HEK293 (cell line): Measurements from ENCODE around the gene LPIN3.

Experiments
- CTCF ChIA-PET: fragments of 350-600 bp; formaldehyde crosslinking; extraction: SDS; loops from one replicate; lab custom pipeline; 2021; ENCODE audit warnings: antibody characterized with exemption; lab: Yijun Ruan, JAX
- POLR2A ChIA-PET: fragments of 300-600 bp; formaldehyde crosslinking; extraction: SDS; loops from one replicate; lab custom pipeline; 2020; ENCODE audit warnings: antibody characterized with exemption, inconsistent platforms; lab: Yijun Ruan, JAX
- H3K27ac ChIP-seq: fragments of 200-500 bp; sonication (Bioruptor generic); 2 replicates; pipeline ENCODE4 v1.5.1; 2014; ENCODE audit warnings: low read depth, low read length, control low read depth, inconsistent platforms; ENCODE audit errors: extremely low read depth
- H3K36me3 ChIP-seq, 2 experiments: fragments of 200-500 bp in 1 of 2; sonication (Bioruptor generic) in 1 of 2; 1 replicate in 1 of 2; 2 replicates in 1 of 2; pipeline ENCODE4 v1.5.1; 2014 to 2017; ENCODE audit warnings: inconsistent platforms in 2 of 2, low read length in 2 of 2; ENCODE audit not compliant: control insufficient read depth in 2 of 2, insufficient read depth in 1 of 2
- H3K4me1 ChIP-seq: fragments of 200-500 bp; sonication (Bioruptor generic); 2 replicates; pipeline ENCODE4 v1.5.1; 2014; ENCODE audit warnings: mild to moderate bottlenecking, low read length, inconsistent platforms; ENCODE audit not compliant: control insufficient read depth, insufficient read depth
- H3K4me3 ChIP-seq: 2 replicates; pipeline ENCODE4 v1.5.1; 2011; ENCODE audit warnings: low read depth, mild to moderate bottlenecking, control low read depth, low read length, moderate library complexity
- H3K9me3 ChIP-seq: fragments of 200-500 bp; sonication (Bioruptor generic); 2 replicates; pipeline ENCODE4 v1.5.1; 2014; ENCODE audit warnings: low read depth, low read length, inconsistent platforms; ENCODE audit not compliant: control insufficient read depth, insufficient read depth
- BCL11B ChIP-seq: fragments of 450-650 bp; formaldehyde crosslinking; IDR thresholded peaks from 2 replicates; pipeline ENCODE4 v1.5.1; 2016; ENCODE audit warnings: low read depth, missing biosample characterization, missing genetic modification characterization
- GFI1B ChIP-seq: fragments of 450-650 bp; formaldehyde crosslinking; IDR thresholded peaks from 2 replicates; pipeline ENCODE4 v1.5.1; 2016; ENCODE audit warnings: missing biosample characterization, missing genetic modification characterization
- GLIS2 ChIP-seq: fragments of 450-650 bp; formaldehyde crosslinking; IDR thresholded peaks from 2 replicates; pipeline ENCODE4 v1.5.1; 2016; ENCODE audit warnings: missing biosample characterization, missing genetic modification characterization
- KLF10 ChIP-seq: fragments of 450-650 bp; IDR thresholded peaks from 2 replicates; pipeline ENCODE4 v1.5.1; 2018; ENCODE audit warnings: missing biosample characterization, mild to moderate bottlenecking, missing genetic modification characterization
- MYNN ChIP-seq: fragments of 450-650 bp; formaldehyde crosslinking; IDR thresholded peaks from 2 replicates; pipeline ENCODE4 v1.5.1; 2016; ENCODE audit warnings: missing biosample characterization, missing genetic modification characterization, borderline replicate concordance
- SP7 ChIP-seq: fragments of 450-650 bp; formaldehyde crosslinking; IDR thresholded peaks from 2 replicates; pipeline ENCODE4 v1.5.1; 2016; ENCODE audit warnings: missing biosample characterization, missing genetic modification characterization
- WT1 ChIP-seq: fragments of 450-650 bp; formaldehyde crosslinking; IDR thresholded peaks from 2 replicates; pipeline ENCODE4 v1.5.1; 2016; ENCODE audit warnings: missing biosample characterization, missing genetic modification characterization
- YY1 ChIP-seq: fragments of 450-650 bp; formaldehyde crosslinking; IDR thresholded peaks from 2 replicates; pipeline ENCODE4 v1.5.1; 2018; ENCODE audit warnings: missing biosample characterization, missing genetic modification characterization
- ZBTB1 ChIP-seq: fragments of 450-650 bp; formaldehyde crosslinking; IDR thresholded peaks from 2 replicates; pipeline ENCODE4 v1.5.1; 2016; ENCODE audit warnings: missing biosample characterization, missing genetic modification characterization
- ZNF114 ChIP-seq: fragments of 450-650 bp; formaldehyde crosslinking; IDR thresholded peaks from 2 replicates; pipeline ENCODE4 v1.5.0; 2017; ENCODE audit warnings: missing biosample characterization, missing genetic modification characterization
- ZNF155 ChIP-seq: fragments of 450-650 bp; formaldehyde crosslinking; IDR thresholded peaks from 2 replicates; pipeline ENCODE4 v1.5.1; 2016; ENCODE audit warnings: missing biosample characterization, missing genetic modification characterization
- ZNF157 ChIP-seq: fragments of 450-650 bp; formaldehyde crosslinking; IDR thresholded peaks from 2 replicates; pipeline ENCODE4 v1.5.1; 2016; ENCODE audit warnings: missing biosample characterization, missing genetic modification characterization
- ZNF175 ChIP-seq: fragments of 450-650 bp; formaldehyde crosslinking; IDR thresholded peaks from 2 replicates; pipeline ENCODE4 v1.5.1; 2016; ENCODE audit warnings: missing biosample characterization, missing genetic modification characterization
- ZNF530 ChIP-seq: fragments of 450-650 bp; formaldehyde crosslinking; IDR thresholded peaks from 2 replicates; pipeline ENCODE4 v1.5.1; 2016; ENCODE audit warnings: low read depth, missing biosample characterization, missing genetic modification characterization
- ZNF621 ChIP-seq: fragments of 450-650 bp; formaldehyde crosslinking; IDR thresholded peaks from 2 replicates; pipeline ENCODE4 v1.5.1; 2017; ENCODE audit warnings: missing biosample characterization, missing genetic modification characterization
- ZNF658 ChIP-seq: fragments of 450-650 bp; formaldehyde crosslinking; IDR thresholded peaks from 2 replicates; pipeline ENCODE4; 2016; ENCODE audit warnings: missing biosample characterization, missing genetic modification characterization
- TF ChIP-seq, protein P1 (sequence below): fragments of 450-650 bp; formaldehyde crosslinking; IDR thresholded peaks from 2 replicates; pipeline ENCODE4 v1.5.1; 2016; ENCODE audit warnings: missing biosample characterization, missing genetic modification characterization
- TF ChIP-seq, protein P2 (sequence below): fragments of 450-650 bp; formaldehyde crosslinking; IDR thresholded peaks from 2 replicates; pipeline ENCODE4 v1.5.1; 2017; ENCODE audit warnings: missing biosample characterization, mild to moderate bottlenecking, missing genetic modification characterization, moderate library complexity
- TF ChIP-seq, protein P3 (sequence below): fragments of 450-650 bp; formaldehyde crosslinking; IDR thresholded peaks from 2 replicates; pipeline ENCODE4; 2016; ENCODE audit warnings: missing biosample characterization, missing genetic modification characterization
- TF ChIP-seq, protein P4 (sequence below): fragments of 450-650 bp; formaldehyde crosslinking; IDR thresholded peaks from 2 replicates; pipeline ENCODE4 v1.5.1; 2016; ENCODE audit warnings: missing biosample characterization, missing genetic modification characterization
- TF ChIP-seq, protein P5 (sequence below): fragments of 450-650 bp; formaldehyde crosslinking; IDR thresholded peaks from 2 replicates; pipeline ENCODE4 v1.5.1; 2016; ENCODE audit warnings: missing biosample characterization, missing genetic modification characterization, borderline replicate concordance

The LPIN3 gene

DNA sequence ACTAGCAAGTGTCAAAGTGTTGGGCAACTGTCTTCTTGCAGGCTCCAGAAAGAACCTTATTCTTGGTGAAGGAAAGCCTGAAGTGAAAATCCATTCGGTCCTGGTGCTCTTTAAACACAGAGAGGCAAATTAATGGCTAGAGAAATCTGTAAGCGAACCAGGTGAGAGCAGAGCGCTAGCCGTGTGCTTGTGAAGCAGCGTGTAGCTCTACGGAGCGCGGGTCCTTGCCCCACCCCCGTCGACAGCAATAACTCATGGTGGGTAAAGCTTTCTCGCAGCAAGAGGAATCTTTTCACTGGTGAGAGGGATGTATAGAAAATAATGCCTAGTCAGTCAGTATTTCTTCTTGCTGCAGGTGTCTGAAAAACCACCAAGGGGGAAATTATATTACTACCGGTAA lies 63.0 kb downstream of the LPIN3 start:
- CTCF ChIA-PET = interaction anchor here (0.6 kb wide), 1 partner anchor 539 kb away, joined by 3 read pairs; no protein-coding TSS in a partner anchor
- H3K36me3 ChIP-seq = peaks cover 0 to 54% of the 10 kb centered on the region in 2 experiments; a peak in 2 of 3 replicates
- H3K27ac ChIP-seq = no peak overlapping the region
- POLR2A ChIA-PET = no interaction called here
- no peaks in the 10 kb centered on the region for H3K9me3 ChIP-seq
- H3K4me3 ChIP-seq = no peak overlapping the region
- no peak for TF ChIP-seq ZNF530 (tag by site-specific recombination)
- no peak for TF ChIP-seq KLF10
- TF ChIP-seq ZNF157 = no peak
- no peak for TF ChIP-seq ZNF621 (tag by site-specific recombination)
- no peak for TF ChIP-seq ZBTB1 (tag by site-specific recombination)
- TF ChIP-seq BCL11B = no peak
- TF ChIP-seq, protein P1, sequence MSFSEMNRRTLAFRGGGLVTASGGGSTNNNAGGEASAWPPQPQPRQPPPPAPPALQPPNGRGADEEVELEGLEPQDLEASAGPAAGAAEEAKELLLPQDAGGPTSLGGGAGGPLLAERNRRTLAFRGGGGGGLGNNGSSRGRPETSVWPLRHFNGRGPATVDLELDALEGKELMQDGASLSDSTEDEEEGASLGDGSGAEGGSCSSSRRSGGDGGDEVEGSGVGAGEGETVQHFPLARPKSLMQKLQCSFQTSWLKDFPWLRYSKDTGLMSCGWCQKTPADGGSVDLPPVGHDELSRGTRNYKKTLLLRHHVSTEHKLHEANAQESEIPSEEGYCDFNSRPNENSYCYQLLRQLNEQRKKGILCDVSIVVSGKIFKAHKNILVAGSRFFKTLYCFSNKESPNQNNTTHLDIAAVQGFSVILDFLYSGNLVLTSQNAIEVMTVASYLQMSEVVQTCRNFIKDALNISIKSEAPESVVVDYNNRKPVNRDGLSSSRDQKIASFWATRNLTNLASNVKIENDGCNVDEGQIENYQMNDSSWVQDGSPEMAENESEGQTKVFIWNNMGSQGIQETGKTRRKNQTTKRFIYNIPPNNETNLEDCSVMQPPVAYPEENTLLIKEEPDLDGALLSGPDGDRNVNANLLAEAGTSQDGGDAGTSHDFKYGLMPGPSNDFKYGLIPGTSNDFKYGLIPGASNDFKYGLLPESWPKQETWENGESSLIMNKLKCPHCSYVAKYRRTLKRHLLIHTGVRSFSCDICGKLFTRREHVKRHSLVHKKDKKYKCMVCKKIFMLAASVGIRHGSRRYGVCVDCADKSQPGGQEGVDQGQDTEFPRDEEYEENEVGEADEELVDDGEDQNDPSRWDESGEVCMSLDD = no peak
- TF ChIP-seq, protein P2, sequence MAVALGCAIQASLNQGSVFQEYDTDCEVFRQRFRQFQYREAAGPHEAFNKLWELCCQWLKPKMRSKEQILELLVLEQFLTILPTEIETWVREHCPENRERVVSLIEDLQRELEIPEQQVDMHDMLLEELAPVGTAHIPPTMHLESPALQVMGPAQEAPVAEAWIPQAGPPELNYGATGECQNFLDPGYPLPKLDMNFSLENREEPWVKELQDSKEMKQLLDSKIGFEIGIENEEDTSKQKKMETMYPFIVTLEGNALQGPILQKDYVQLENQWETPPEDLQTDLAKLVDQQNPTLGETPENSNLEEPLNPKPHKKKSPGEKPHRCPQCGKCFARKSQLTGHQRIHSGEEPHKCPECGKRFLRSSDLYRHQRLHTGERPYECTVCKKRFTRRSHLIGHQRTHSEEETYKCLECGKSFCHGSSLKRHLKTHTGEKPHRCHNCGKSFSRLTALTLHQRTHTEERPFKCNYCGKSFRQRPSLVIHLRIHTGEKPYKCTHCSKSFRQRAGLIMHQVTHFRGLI = no peak
- no peak for TF ChIP-seq ZNF658 (tag by site-specific recombination)
- no peak for TF ChIP-seq GLIS2
- no peak for TF ChIP-seq GFI1B
- TF ChIP-seq, protein P3, sequence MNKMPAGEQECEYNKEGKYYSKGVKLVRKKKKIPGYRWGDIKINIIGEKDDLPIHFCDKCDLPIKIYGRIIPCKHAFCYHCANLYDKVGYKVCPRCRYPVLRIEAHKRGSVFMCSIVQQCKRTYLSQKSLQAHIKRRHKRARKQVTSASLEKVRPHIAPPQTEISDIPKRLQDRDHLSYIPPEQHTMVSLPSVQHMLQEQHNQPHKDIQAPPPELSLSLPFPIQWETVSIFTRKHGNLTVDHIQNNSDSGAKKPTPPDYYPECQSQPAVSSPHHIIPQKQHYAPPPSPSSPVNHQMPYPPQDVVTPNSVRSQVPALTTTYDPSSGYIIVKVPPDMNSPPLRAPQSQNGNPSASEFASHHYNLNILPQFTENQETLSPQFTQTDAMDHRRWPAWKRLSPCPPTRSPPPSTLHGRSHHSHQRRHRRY (tag by site-specific recombination) = no peak
- no peak for TF ChIP-seq ZNF175 (tag by site-specific recombination)
- H3K4me1 ChIP-seq = no peaks in the 10 kb centered on the region

DNA sequence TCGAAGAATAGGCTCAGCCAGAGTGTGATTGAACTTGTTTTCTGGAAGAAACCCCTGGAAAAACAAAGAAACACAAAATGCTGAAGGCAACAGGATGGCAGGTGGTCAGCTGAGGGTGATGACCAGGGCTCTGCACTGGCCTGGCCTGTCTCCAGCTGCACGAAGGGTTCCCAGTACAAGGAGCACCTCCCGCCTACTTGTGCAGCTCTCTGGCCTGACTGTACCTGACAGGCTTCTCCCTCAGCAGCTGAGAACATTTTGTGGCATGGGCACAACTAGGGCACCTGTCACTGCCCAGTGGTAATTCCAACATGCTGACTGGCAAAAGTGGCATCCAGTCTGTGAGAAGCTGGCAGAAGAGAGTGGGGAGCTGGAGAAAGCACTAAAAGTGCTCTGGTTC lies 64.8 kb downstream of the LPIN3 start:
- H3K4me3 ChIP-seq = no peak overlapping the region
- H3K36me3 ChIP-seq = peaks cover 0 to 72% of the 10 kb centered on the region in 2 experiments; a peak in 2 of 3 replicates
- ChIA-PET CTCF (no interaction called here), POLR2A (no interaction called here)
- TF ChIP-seq, protein P4, sequence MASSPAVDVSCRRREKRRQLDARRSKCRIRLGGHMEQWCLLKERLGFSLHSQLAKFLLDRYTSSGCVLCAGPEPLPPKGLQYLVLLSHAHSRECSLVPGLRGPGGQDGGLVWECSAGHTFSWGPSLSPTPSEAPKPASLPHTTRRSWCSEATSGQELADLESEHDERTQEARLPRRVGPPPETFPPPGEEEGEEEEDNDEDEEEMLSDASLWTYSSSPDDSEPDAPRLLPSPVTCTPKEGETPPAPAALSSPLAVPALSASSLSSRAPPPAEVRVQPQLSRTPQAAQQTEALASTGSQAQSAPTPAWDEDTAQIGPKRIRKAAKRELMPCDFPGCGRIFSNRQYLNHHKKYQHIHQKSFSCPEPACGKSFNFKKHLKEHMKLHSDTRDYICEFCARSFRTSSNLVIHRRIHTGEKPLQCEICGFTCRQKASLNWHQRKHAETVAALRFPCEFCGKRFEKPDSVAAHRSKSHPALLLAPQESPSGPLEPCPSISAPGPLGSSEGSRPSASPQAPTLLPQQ (tag by site-specific recombination) = no peak
- TF ChIP-seq SP7 (tag by site-specific recombination) (no peak), YY1 (tag by site-specific recombination) (no peak), ZNF114 (tag by site-specific recombination) (no peak), MYNN (tag by site-specific recombination) (no peak), ZNF155 (tag by site-specific recombination) (no peak), WT1 (tag by site-specific recombination) (no peak)
- TF ChIP-seq, protein P5, sequence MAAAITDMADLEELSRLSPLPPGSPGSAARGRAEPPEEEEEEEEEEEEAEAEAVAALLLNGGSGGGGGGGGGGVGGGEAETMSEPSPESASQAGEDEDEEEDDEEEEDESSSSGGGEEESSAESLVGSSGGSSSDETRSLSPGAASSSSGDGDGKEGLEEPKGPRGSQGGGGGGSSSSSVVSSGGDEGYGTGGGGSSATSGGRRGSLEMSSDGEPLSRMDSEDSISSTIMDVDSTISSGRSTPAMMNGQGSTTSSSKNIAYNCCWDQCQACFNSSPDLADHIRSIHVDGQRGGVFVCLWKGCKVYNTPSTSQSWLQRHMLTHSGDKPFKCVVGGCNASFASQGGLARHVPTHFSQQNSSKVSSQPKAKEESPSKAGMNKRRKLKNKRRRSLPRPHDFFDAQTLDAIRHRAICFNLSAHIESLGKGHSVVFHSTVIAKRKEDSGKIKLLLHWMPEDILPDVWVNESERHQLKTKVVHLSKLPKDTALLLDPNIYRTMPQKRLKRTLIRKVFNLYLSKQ (tag by site-specific recombination) = no peak
- TF ChIP-seq, protein P3 (tag by site-specific recombination) = no peak
- H3K27ac ChIP-seq = no peak overlapping the region
- H3K9me3 ChIP-seq = no peaks in the 10 kb centered on the region
- H3K4me1 ChIP-seq = no peaks in the 10 kb centered on the region
